AG04450 (cell line): ENCODE data around the gene PCBD1. TPM values are rescaled to one million over a fixed set of nuclear protein-coding genes. Genes with fewer than 3 reads are reported as not detected.

Experiments
- CTCF ChIA-PET: fragments of 300-600, 350-600 bp; formaldehyde crosslinking; extraction: SDS; loops from one replicate; lab custom pipeline; 2022; ENCODE audit warnings: antibody characterized with exemption, inconsistent platforms; lab: Charles Lee
- POLR2A ChIA-PET: fragments of 350-600 bp; formaldehyde crosslinking; extraction: SDS; loops from one replicate; lab custom pipeline; 2021; ENCODE audit warnings: antibody characterized with exemption, inconsistent platforms; lab: Yijun Ruan, JAX
- DNase-seq: peaks from one replicate; pipeline ENCODE4 v3.0.0-alpha.2; 2011; ENCODE audit warnings: low read depth, low spot score
- H3K27ac ChIP-seq: one replicate; pipeline ENCODE4 v1.5.1; 2012; ENCODE audit warnings: low read depth, low read length, control low read depth
- H3K27me3 ChIP-seq: one replicate; pipeline ENCODE4 v1.6.0; 2012; ENCODE audit warnings: low read length; ENCODE audit not compliant: control insufficient read depth, insufficient read depth
- H3K4me3 ChIP-seq: 2 replicates; pipeline ENCODE4 v1.5.1; 2011; ENCODE audit warnings: mild to moderate bottlenecking, low read depth, low read length, control low read depth
- H3K9me3 ChIP-seq: 2 replicates; pipeline ENCODE4 v1.5.1; 2012; ENCODE audit warnings: low read length; ENCODE audit not compliant: control insufficient read depth, insufficient read depth
- CTCF ChIP-seq: IDR thresholded peaks from 2 replicates; pipeline ENCODE4 v1.5.1; 2011; ENCODE audit warnings: low read depth, low read length, control low read depth, inconsistent platforms
- polyA plus RNA-seq: library from polyadenylated mRNA; depleted of rRNA; stranded (reverse); fragments of >200 nt; gene quantifications from 2 replicates; pipeline ENCODE4 v1.2.3, GENCODE V29; 2011

PCBD1 gene
- polyA plus RNA-seq, 1 experiment: 41.3 TPM

GRCh38 chr10:70894416-70894815 lies 6.1 kb upstream of the PCBD1 start:
- ChIA-PET POLR2A (no interaction called here), CTCF (interaction anchor here (1.1 kb wide), 1 partner anchor 9 kb away, joined by 4 read pairs; no protein-coding TSS in a partner anchor)
- Histone ChIP-seq H3K27ac (no peak overlapping the region), H3K27me3 (peaks cover 17% of the 10 kb centered on the region), H3K9me3 (no peaks in the 10 kb centered on the region; the same call in 1 of the 2 replicates), H3K4me3 (no peak overlapping the region)
- DNase-seq: no peak
- no peak for TF ChIP-seq CTCF

GRCh38 chr10:70893227-70894006 lies 5.1 kb upstream of the PCBD1 start:
- Histone ChIP-seq H3K9me3 (no peaks in the 10 kb centered on the region; the same call in 1 of the 2 replicates), H3K27me3 (peaks cover 11% of the 10 kb centered on the region), H3K27ac (no peak overlapping the region), H3K4me3 (no peak overlapping the region)
- ChIA-PET POLR2A (no interaction called here), CTCF (interaction anchor here (1.1 kb wide), 2 partner anchors 10 kb away, joined by 4 read pairs; no protein-coding TSS in a partner anchor)
- DNase-seq: no peak
- no peak for TF ChIP-seq CTCF

- TF ChIP-seq CTCF: no peak
- H3K9me3 ChIP-seq: no peaks in the 10 kb centered on the region; the same call in none of the 2 replicates
- H3K4me3 ChIP-seq: no peak overlapping the region
- ChIA-PET POLR2A (no interaction called here), CTCF (interaction anchor here (0.7 to 1.1 kb wide), 2 partner anchors 9 to 11 kb away, joined by 4 to 7 read pairs; no protein-coding TSS in a partner anchor)
- peaks cover 9% of the 10 kb centered on the region for H3K27me3 ChIP-seq
- no peak overlapping the region for H3K27ac ChIP-seq
- DNase-seq: no peak
Measured at GRCh38 chr10:70892631-70893030, 4.3 kb upstream of the PCBD1 start.

GRCh38 chr10:70891627-70892026 lies 3.3 kb upstream of the PCBD1 start:
- ChIA-PET CTCF (interaction anchor here (2.6 kb wide), 1 partner anchor 12 kb away, joined by 15 read pairs; no protein-coding TSS in a partner anchor), POLR2A (no interaction called here)
- TF ChIP-seq CTCF: no peak
- Histone ChIP-seq H3K27ac (no peak overlapping the region), H3K27me3 (peaks cover 5% of the 10 kb centered on the region), H3K9me3 (no peaks in the 10 kb centered on the region; the same call in none of the 2 replicates), H3K4me3 (no peak overlapping the region)
- no peak for DNase-seq

- H3K27ac ChIP-seq: no peak overlapping the region
- ChIA-PET POLR2A (no interaction called here), CTCF (interaction anchor here (2.6 kb wide), 1 partner anchor 12 kb away, joined by 15 read pairs; no protein-coding TSS in a partner anchor)
- H3K4me3 ChIP-seq: no peak overlapping the region
- H3K9me3 ChIP-seq: no peaks in the 10 kb centered on the region; the same call in 1 of the 2 replicates
- no peak for DNase-seq
- no peak for TF ChIP-seq CTCF
- no peaks in the 10 kb centered on the region for H3K27me3 ChIP-seq
Measured at GRCh38 chr10:70890917-70891431, 2.6 kb upstream of the PCBD1 start.
